B cell (primary cell): ENCODE results near the gene GLB1L. TPM values are rescaled to one million over a fixed set of nuclear protein-coding genes. Genes with fewer than 3 reads are reported as not detected.

ENCODE experiments used
- ATAC-seq: fragments of 200-7000 bp; cut with Tn5 transposase; one replicate; pipeline ENCODE4 v1.10.0; 2021; ENCODE audit warnings: low read depth, mild to moderate bottlenecking, moderate number of reproducible peaks, moderate library complexity
- CTCF ChIA-PET: fragments of 350-600 bp; sonication (Branson Sonifier 250); formaldehyde crosslinking; loops from one replicate; lab custom pipeline; 2021; ENCODE audit warnings: antibody characterized with exemption, inconsistent platforms; lab: Charles Lee
- POLR2A ChIA-PET: fragments of 350-600 bp; sonication (Branson Sonifier 250); formaldehyde crosslinking; loops from one replicate; lab custom pipeline; 2021; ENCODE audit warnings: antibody characterized with exemption; lab: Charles Lee
- DNase-seq: peaks from one replicate; pipeline ENCODE4 v3.0.0; 2013
- H2AFZ ChIP-seq: 2 replicates; pipeline ENCODE4 v1.6.1; 2012; ENCODE audit warnings: mild to moderate bottlenecking, low read depth, low read length; ENCODE audit not compliant: insufficient read depth, poor library complexity, severe bottlenecking
- H3K27ac ChIP-seq, 2 donors: 1 replicate in 1 of 2; 2 replicates in 1 of 2; pipeline ENCODE4 v1.5.1; 2012 to 2013; ENCODE audit warnings: low read length in 2 of 2, mild to moderate bottlenecking in 2 of 2, moderate library complexity in 1 of 2
- H3K27me3 ChIP-seq, 4 experiments: fragments of 200-600 bp in 1 of 4; sonication (generic) in 1 of 4; replicated peaks in 1 of 4; 1 replicate in 2 of 4; 2 replicates in 2 of 4; pipeline versions ENCODE4 v1.6.1 to v1.7.0; 2013 to 2016; ENCODE audit warnings: low read length in 3 of 4, mild to moderate bottlenecking in 2 of 4, mixed read lengths in 1 of 4, moderate library complexity in 1 of 4; ENCODE audit not compliant: insufficient read depth in 4 of 4, control insufficient read depth in 3 of 4; ENCODE audit errors: control extremely low read depth in 1 of 4
- H3K36me3 ChIP-seq, 2 experiments: replicated peaks in 1 of 2; 1 replicate in 1 of 2; 2 replicates in 1 of 2; pipeline versions ENCODE4 v1.6.1 to v1.7.1; 2013; ENCODE audit warnings: low read length in 1 of 2; ENCODE audit not compliant: insufficient read depth in 2 of 2, control insufficient read depth in 1 of 2; ENCODE audit errors: control extremely low read depth in 1 of 2, extremely low read depth in 1 of 2
- H3K4me1 ChIP-seq, 2 donors: fragments of 200-600 bp in 1 of 2; sonication (generic) in 1 of 2; 1 replicate in 1 of 2; 2 replicates in 1 of 2; pipeline versions ENCODE4 v1.5.1 to v1.6.1; 2013 to 2017; ENCODE audit warnings: low read length in 2 of 2; ENCODE audit not compliant: control insufficient read depth in 2 of 2, insufficient read depth in 2 of 2
- H3K4me2 ChIP-seq: replicated peaks from 2 replicates; pipeline ENCODE3; 2012; ENCODE audit warnings: mild to moderate bottlenecking, low read depth, low read length; ENCODE audit not compliant: poor library complexity, severe bottlenecking
- H3K4me3 ChIP-seq, 5 experiments: fragments of 200-600 bp in 1 of 5; sonication (generic) in 1 of 5; 1 replicate in 3 of 5; 2 replicates in 2 of 5; pipeline versions ENCODE4 v1.5.1 to v1.7.0; 2011 to 2016; ENCODE audit warnings: low read length in 4 of 5, mild to moderate bottlenecking in 4 of 5, low read depth in 2 of 5, control low read depth in 1 of 5, moderate library complexity in 1 of 5; ENCODE audit not compliant: insufficient read depth in 1 of 5; ENCODE audit errors: control extremely low read depth in 1 of 5, extremely low read depth in 1 of 5
- H3K79me2 ChIP-seq: fragments of 200-600 bp; sonication (generic); one replicate; pipeline ENCODE4 v1.6.0; 2016; ENCODE audit warnings: low read length; ENCODE audit not compliant: control insufficient read depth, insufficient read depth
- H3K9ac ChIP-seq: fragments of 200-600 bp; sonication (generic); 2 replicates; pipeline ENCODE4 v1.6.1; 2017; ENCODE audit warnings: mild to moderate bottlenecking, low read length, moderate library complexity
- H3K9me3 ChIP-seq, 3 donors: one replicate each; pipeline versions ENCODE4 v1.6.1 to v1.7.1; 2013; ENCODE audit warnings: low read length in 2 of 3; ENCODE audit not compliant: control insufficient read depth in 2 of 3, insufficient read depth in 1 of 3; ENCODE audit errors: control extremely low read depth in 1 of 3
- H4K20me1 ChIP-seq: 2 replicates; pipeline ENCODE4 v1.6.0; 2012; ENCODE audit warnings: mild to moderate bottlenecking, low read length; ENCODE audit not compliant: insufficient read depth, control insufficient read depth, poor library complexity, severe bottlenecking
- H3K27ac Mint-ChIP-seq: one replicate; pipeline ENCODE4 v1.8.0; 2021; ENCODE audit warnings: mixed read lengths
- H3K27me3 Mint-ChIP-seq: one replicate; pipeline ENCODE4 v1.8.0; 2021; ENCODE audit warnings: mixed read lengths
- H3K4me1 Mint-ChIP-seq: one replicate; pipeline ENCODE4 v1.8.0; 2021; ENCODE audit warnings: mixed read lengths
- H3K4me3 Mint-ChIP-seq: one replicate; pipeline ENCODE4 v1.8.0; 2021; ENCODE audit warnings: mixed read lengths
- H3K9me3 Mint-ChIP-seq: one replicate; pipeline ENCODE4 v1.8.0; 2022; ENCODE audit warnings: mixed read lengths; ENCODE audit not compliant: insufficient read depth
- CTCF ChIP-seq: fragments of 200-600 bp; IDR thresholded peaks from one replicate; pipeline ENCODE4 v1.8.0; 2022; ENCODE audit warnings: antibody characterized with exemption, mild to moderate bottlenecking
- EZH2 ChIP-seq: IDR thresholded peaks from 2 replicates; pipeline ENCODE4 v1.6.1; 2012; ENCODE audit warnings: borderline replicate concordance, low read depth, mild to moderate bottlenecking, moderate library complexity, low read length; ENCODE audit not compliant: insufficient read depth, poor library complexity, severe bottlenecking
- WGBS: methylation state at CpG from one replicate; pipeline ENCODE4 v1.1.5; 2013; ENCODE audit warnings: missing lambda C conversion rate; ENCODE audit not compliant: insufficient coverage; 5-methylcytosine and 5-hydroxymethylcytosine counted together
- intact Hi-C: fragments of 100-400 bp; cut with micrococcal nuclease; formaldehyde crosslinking; loops from one replicate; pipeline ENCODE4 v1.10.0; 2022
- polyA plus RNA-seq: library from polyadenylated mRNA; depleted of rRNA; stranded (reverse); fragments of >200 nt; gene quantifications from 2 replicates; pipeline ENCODE4 v1.2.3, GENCODE V29; 2012
- total RNA-seq, 2 donors: library from RNA; stranded (reverse); fragments of 120-200 nt in 1 of 2; gene quantifications; 1 replicate in 1 of 2; 2 replicates in 1 of 2; pipeline versions ENCODE4 v1.2.3 to v1.2.4, GENCODE V29; 2013 to 2022

GLB1L gene
- total and polyA plus RNA-seq, 2 donors (not counting 1 experiment from before 2014, with no cell fraction given) = 2.4 to 4.1 TPM

- Histone ChIP-seq H3K9ac (no peak overlapping the region), H4K20me1 (no peaks in the 10 kb centered on the region), H3K4me3 (no peak overlapping the region), H3K4me2 (peak overlapping the region; percentile 93), H3K79me2 (no peaks in the 10 kb centered on the region), H3K9me3 (no peaks in the 10 kb centered on the region), H3K27me3 (no peaks in the 10 kb centered on the region), H3K27ac (no peak overlapping the region), H3K4me1 (peaks cover 11 to 17% of the 10 kb centered on the region in 2 donors), H2AFZ (peak overlapping the region; percentile 100), H3K36me3 (no peaks in the 10 kb centered on the region)
- Mint-ChIP-seq H3K4me3 (peak overlapping the region; percentile 80), H3K4me1 (peaks cover 16% of the 10 kb centered on the region), H3K9me3 (no peaks in the 10 kb centered on the region), H3K27me3 (no peaks in the 10 kb centered on the region), H3K27ac (peak overlapping the region; percentile 71)
- no peak for TF ChIP-seq CTCF
- TF ChIP-seq EZH2 = no peak
- POLR2A ChIA-PET = interaction anchor here (1.0 to 3.7 kb wide), 5 partner anchors 9 to 117 kb away, joined by 3 to 42 read pairs (median 10); partner anchors contain the start of genes ANKZF1, ATG9A, CNPPD1 and DNAJB2
- intact Hi-C loops = loop anchor here (1.0 to 2.0 kb wide), 3 partner anchors 14 to 87 kb away; partner anchors contain the start of genes ABCB6, DNAJB2 and ZFAND2B
- DNase-seq (no peak), ATAC-seq (no peak)
- CTCF ChIA-PET = interaction anchor here (0.7 to 10.3 kb wide), 15 partner anchors 11 to 136 kb away, joined by 3 to 239 read pairs (median 7); partner anchors contain the start of genes ANKZF1, ATG9A, CNPPD1 and DNAJB2
- WGBS = 95% methylated on average over 4 of the region's 5 CpGs
Measured at GRCh38 chr2:219293736-219294231, 48.5 kb upstream of the GLB1L start.

- TF ChIP-seq EZH2 (no peak), CTCF (no peak)
- no peaks in the 10 kb centered on the region for H3K27me3 Mint-ChIP-seq
- H2AFZ ChIP-seq = no peak overlapping the region
- no peaks in the 10 kb centered on the region for H3K79me2 ChIP-seq
- no peaks in the 10 kb centered on the region for H3K9me3 Mint-ChIP-seq
- H3K27ac ChIP-seq = no peak overlapping the region
- no peak overlapping the region for H3K27ac Mint-ChIP-seq
- CTCF ChIA-PET = interaction anchor here (0.9 to 10.3 kb wide), 11 partner anchors 7 to 129 kb away, joined by 3 to 239 read pairs (median 4); partner anchors contain the start of genes ANKZF1, ATG9A, CNPPD1 and DNAJB2
- POLR2A ChIA-PET = interaction anchor here (3.7 kb wide), 1 partner anchor 13 kb away, joined by 42 read pairs; the partner anchor contains the start of gene DNAJB2
- peaks cover 10 to 13% of the 10 kb centered on the region in 2 donors for H3K4me1 ChIP-seq
- no peak for ATAC-seq
- H3K27me3 ChIP-seq = no peaks in the 10 kb centered on the region
- WGBS = 88% methylated on average over 3 of the region's 9 CpGs
- H3K4me1 Mint-ChIP-seq = peaks cover 16% of the 10 kb centered on the region
- H3K4me3 ChIP-seq = no peak overlapping the region
- H3K4me2 ChIP-seq = no peak overlapping the region
- H3K4me3 Mint-ChIP-seq = peak overlapping the region; percentile 16
- H3K9me3 ChIP-seq = no peaks in the 10 kb centered on the region
- H3K9ac ChIP-seq = no peak overlapping the region
- no peaks in the 10 kb centered on the region for H4K20me1 ChIP-seq
- H3K36me3 ChIP-seq = no peaks in the 10 kb centered on the region
- DNase-seq = no peak
- intact Hi-C loops = no loop called here
Measured at GRCh38 chr2:219292616-219293015, 47.4 kb upstream of the GLB1L start.
